Epithelial cell of alveolus of lung (primary cell): ENCODE results near the gene CLCN1. TPM values are rescaled to one million over a fixed set of nuclear protein-coding genes. Genes with fewer than 3 reads are reported as not detected.

Source experiments
- total RNA-seq: library from RNA; depleted of rRNA; stranded (reverse); fragments of >200 nt; gene quantifications from 2 replicates; pipeline ENCODE4 v1.2.1, GENCODE V29; 2015

Gene CLCN1
- total RNA-seq: 0.13 TPM in 1 of 2 replicates, not detected in the other

DNA sequence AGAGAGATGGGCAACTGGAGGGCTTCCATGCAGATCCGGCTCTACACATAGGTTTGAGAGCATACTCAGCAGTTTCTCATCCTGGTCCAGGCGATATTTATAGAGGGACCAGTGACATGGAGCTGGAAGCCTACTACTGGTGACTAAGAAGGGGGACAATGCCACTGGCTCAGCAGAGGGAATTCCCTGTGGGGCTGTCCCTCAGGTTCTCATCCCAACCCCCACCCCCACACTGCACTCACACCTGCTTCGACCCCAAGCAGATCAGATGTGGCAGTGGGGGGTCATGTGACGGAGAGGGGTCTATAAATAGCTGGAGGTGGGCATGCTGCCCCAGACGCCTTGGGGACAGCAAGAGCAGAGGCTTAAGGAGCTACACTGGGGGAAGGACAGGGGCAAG lies at the start of gene CLCN1:
TSS of gene CLCN1 (plus strand) at position 336 of the 400 bp plus-strand sequence. CDS start 102 bp downstream, outside the sequence.

GRCh38 chr7:143284591-143285469 lies 31.1 kb upstream of the CLCN1 start, which contains the start of gene TMEM139:
TMEM139 (plus strand) TSS chr7:143284958; CDS start chr7:143285958, 1,000 bp downstream.

DNA sequence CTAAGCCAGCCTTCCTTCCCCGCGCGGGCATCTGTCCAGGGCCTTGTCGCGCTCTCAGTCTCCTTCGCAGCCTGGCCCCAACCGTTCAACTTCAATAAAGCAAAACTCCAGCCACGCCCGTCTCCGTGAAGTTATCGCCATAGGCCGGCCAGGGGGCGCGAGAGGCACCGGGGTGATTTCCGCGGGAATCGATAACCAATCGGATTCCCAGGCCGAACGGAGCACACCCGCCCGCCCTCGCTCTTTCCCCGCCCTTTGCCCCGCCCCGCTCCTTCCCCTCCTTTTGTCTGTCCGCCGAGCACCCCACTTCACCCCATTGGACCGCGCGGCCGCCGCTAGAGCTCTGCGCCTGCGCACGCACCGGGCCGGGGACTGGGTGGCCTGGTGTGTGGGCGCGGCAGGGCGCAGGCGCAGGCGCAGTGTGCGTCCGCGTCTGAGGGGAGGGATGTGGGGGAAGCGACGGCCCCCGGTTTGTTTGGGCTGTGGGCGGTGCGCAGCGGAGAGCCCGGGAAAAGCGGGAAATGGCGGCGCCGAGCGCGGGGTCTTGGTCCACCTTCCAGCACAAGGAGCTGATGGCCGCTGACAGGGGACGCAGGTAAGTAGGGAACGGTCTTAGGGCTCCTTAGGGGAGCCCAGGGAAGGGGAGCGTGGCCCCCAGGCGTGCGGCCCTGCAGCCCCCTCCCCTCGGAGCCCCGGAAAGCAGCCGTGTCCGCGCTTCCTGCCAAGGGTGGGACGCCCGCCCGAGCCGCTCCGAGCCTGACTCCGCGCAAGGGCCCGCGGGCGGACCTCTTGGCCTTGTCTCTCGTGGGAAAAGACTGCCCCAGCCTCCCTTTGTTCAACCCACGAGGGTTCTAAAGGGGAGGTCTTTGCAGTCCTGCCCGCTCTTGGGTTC lies 27.7 kb upstream of the CLCN1 start, which contains the start of gene CASP2:
TSS of gene CASP2 (plus strand) at position 417 of the 892 bp plus-strand sequence. CDS start at position 522, 105 bp downstream.

GRCh38 chr7:143362131-143363015 lies 46.5 kb downstream of the CLCN1 start, which contains the start of gene FAM131B:
FAM131B (minus strand) TSS chr7:143362713; CDS start chr7:143362603, 110 bp downstream.

DNA sequence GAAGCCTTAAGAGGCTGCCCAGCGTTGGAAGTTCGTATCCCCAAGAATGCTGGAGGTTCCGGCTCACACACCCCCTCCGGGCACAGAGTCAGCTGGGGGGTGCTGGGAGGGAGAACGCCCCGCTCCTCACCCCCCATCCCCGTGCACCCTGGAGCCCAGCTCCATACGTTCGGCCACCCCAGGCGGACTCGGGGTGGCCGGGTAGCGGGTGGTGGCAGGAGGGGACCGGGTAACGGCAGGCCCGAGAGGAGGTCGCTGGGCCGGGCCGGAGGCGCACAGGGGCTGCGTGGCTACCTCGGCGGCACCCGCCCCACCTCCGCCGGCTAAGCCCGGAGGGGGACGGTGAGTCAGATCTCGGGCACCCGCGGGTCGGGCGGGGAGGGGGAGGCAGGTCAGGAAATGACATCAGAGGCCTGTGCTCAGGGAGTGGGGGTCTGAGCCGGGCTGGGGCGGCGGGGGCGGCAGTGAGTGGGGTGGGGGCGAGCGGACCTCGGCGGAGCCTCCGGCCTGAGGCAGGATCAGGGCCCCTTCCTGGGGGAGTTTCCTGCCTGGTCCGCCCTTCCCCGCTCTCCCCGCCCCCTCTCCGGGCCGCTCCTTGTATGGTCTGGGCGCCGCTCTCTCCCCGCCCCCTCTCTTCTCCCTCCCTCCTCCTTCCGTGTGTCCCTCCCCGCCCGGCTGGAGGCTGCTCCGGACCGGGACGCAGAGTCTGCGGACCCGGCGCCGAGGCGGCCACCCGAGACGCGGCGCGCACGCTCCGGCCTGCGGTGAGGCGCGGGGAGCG lies 64.9 kb downstream of the CLCN1 start, which contains the start of gene ZYX:
TSS of gene ZYX (plus strand) at position 700 of the 781 bp plus-strand sequence. CDS start 227 bp downstream, outside the sequence.

Other genes starting within 250 kb of the CLCN1 start
- gene PIP, start 184.0 kb upstream of the CLCN1 start, total RNA-seq: not detected in 2 replicates
- not detected in 2 replicates for gene TAS2R39, start 132.7 kb upstream of the CLCN1 start, total RNA-seq
- gene TAS2R40, start 94.1 kb upstream of the CLCN1 start, total RNA-seq: not detected in 2 replicates
- gene GSTK1, start 52.7 kb upstream of the CLCN1 start, total RNA-seq: 124 and 133 TPM in 2 replicates
- gene TMEM139, start 31.2 kb upstream of the CLCN1 start, total RNA-seq: 0.39 TPM in 1 of 2 replicates, not detected in the other
- gene CASP2, start 27.8 kb upstream of the CLCN1 start, total RNA-seq: 14.5 and 29.7 TPM in 2 replicates
- 3.1 and 3.9 TPM in 2 replicates for gene FAM131B, start 46.6 kb downstream of the CLCN1 start, total RNA-seq
- gene ZYX, start 65.2 kb downstream of the CLCN1 start, total RNA-seq: 167 and 206 TPM in 2 replicates
- gene EPHA1, start 92.7 kb downstream of the CLCN1 start, total RNA-seq: 0.32 and 0.91 TPM in 2 replicates
- not detected in 2 replicates for gene TAS2R60, start 127.3 kb downstream of the CLCN1 start, total RNA-seq
- gene TAS2R41, start 161.8 kb downstream of the CLCN1 start, total RNA-seq: not detected in 2 replicates